K562 (cell line): Measurements from ENCODE around the gene PRKX. TPM values are rescaled to one million over a fixed set of nuclear protein-coding genes. Genes with fewer than 3 reads are reported as not detected.

Source experiments
- CBFA2T2 ChIP-seq: fragments of 450-650 bp; conservative IDR thresholded peaks from 2 replicates; pipeline ENCODE4 v1.6.1; 2017; ENCODE audit warnings: mild to moderate bottlenecking
- DPF2 ChIP-seq: fragments of 450-650 bp; IDR thresholded peaks from 2 replicates; pipeline ENCODE4 v1.6.1; 2016
- GMEB1 ChIP-seq: fragments of 250-450 bp; sonication (Bioruptor Pico); IDR thresholded peaks from 2 replicates; pipeline ENCODE4 v1.4.0; 2020; ENCODE audit warnings: mild to moderate bottlenecking
- HBP1 ChIP-seq: fragments of 450-650 bp; formaldehyde crosslinking; IDR thresholded peaks from 2 replicates; pipeline ENCODE4 v1.4.0; 2022; ENCODE audit warnings: missing genetic modification characterization
- HOMEZ ChIP-seq: fragments of 250-450 bp; sonication (Bioruptor Pico); IDR thresholded peaks from 2 replicates; pipeline ENCODE4 v1.4.0; 2020; ENCODE audit warnings: mild to moderate bottlenecking, moderate library complexity
- ILK ChIP-seq: fragments of 450-650 bp; IDR thresholded peaks from 2 replicates; pipeline ENCODE4 v1.6.1; 2016; ENCODE audit warnings: missing genetic modification characterization, low read depth, mild to moderate bottlenecking, missing compliant biosample characterization, moderate library complexity, borderline replicate concordance
- PATZ1 ChIP-seq: fragments of 250-450 bp; sonication (Bioruptor Pico); IDR thresholded peaks from 2 replicates; pipeline ENCODE4 v1.5.0; 2020; ENCODE audit warnings: mild to moderate bottlenecking, borderline replicate concordance
- PKNOX1 ChIP-seq: fragments of 450-650 bp; IDR thresholded peaks from 2 replicates; pipeline ENCODE4 v1.6.1; 2016
- PTTG1 ChIP-seq: fragments of 450-650 bp; IDR thresholded peaks from 2 replicates; pipeline ENCODE4 v1.6.1; 2016; ENCODE audit warnings: low read depth, mild to moderate bottlenecking, missing genetic modification characterization, missing compliant biosample characterization
- RAD21 ChIP-seq, 2 experiments: fragments of 250-450 bp in 1 of 2; fragments of 450-650 bp in 1 of 2; sonication (Bioruptor Pico) in 1 of 2; formaldehyde crosslinking in 1 of 2; IDR thresholded peaks in 1 of 2; conservative IDR thresholded peaks in 1 of 2; 2 replicates each; pipeline versions ENCODE4 v1.4.0 to v1.8.0; 2020 to 2022; ENCODE audit warnings: mild to moderate bottlenecking in 2 of 2, moderate library complexity in 1 of 2
- TEAD2 ChIP-seq: fragments of 450-650 bp; IDR thresholded peaks from 2 replicates; pipeline ENCODE4 v1.6.1; 2016; ENCODE audit warnings: missing genetic modification characterization, control low read depth, missing compliant biosample characterization
- ZFP1 ChIP-seq: fragments of 450-650 bp; formaldehyde crosslinking; IDR thresholded peaks from 2 replicates; pipeline ENCODE4 v1.4.0; 2020; ENCODE audit warnings: mild to moderate bottlenecking, mixed read lengths
- ZNF23 ChIP-seq: fragments of 250-450 bp; sonication (Bioruptor Pico); IDR thresholded peaks from 2 replicates; pipeline ENCODE4 v1.4.0; 2020; ENCODE audit warnings: mild to moderate bottlenecking
- ZNF316 ChIP-seq: fragments of 450-650 bp; IDR thresholded peaks from 2 replicates; pipeline ENCODE4 v1.6.1; 2016
- ZNF639 ChIP-seq, 2 experiments: fragments of 200-800 bp in 1 of 2; sonication (Bioruptor generic) in 1 of 2; sonication (generic) in 1 of 2; formaldehyde crosslinking in 1 of 2; IDR thresholded peaks in 1 of 2; conservative IDR thresholded peaks in 1 of 2; 2 replicates each; pipeline versions ENCODE4 v1.5.0 to v1.6.1; 2016 to 2020; ENCODE audit warnings: missing compliant biosample characterization in 1 of 2, missing genetic modification characterization in 1 of 2, missing genetic modification reagents in 1 of 2
- ZNF75A ChIP-seq: fragments of 450-650 bp; formaldehyde crosslinking; IDR thresholded peaks from 2 replicates; pipeline ENCODE4 v1.4.0; 2020; ENCODE audit warnings: mild to moderate bottlenecking
- polyA plus RNA-seq, 8 experiments: library from polyadenylated mRNA; depleted of rRNA in 4 of 8; stranded (reverse) in 5 of 8; unstranded in 3 of 8; fragments of >200 nt; fragmentation: Nextera tagmentation in 2 of 8; fragmentation: Illumina TruSeq in 1 of 8; extraction: Ambion mirVana in 2 of 8; extraction: Trizol in 1 of 8; gene quantifications; 2 replicates each; pipeline versions ENCODE4 v1.2.1 to v1.2.3, GENCODE V29; 2011 to 2014; ENCODE audit warnings: inconsistent platforms in 1 of 8, missing spikeins in 1 of 8
- total RNA-seq, 7 experiments: library from RNA; depleted of rRNA in 6 of 7; stranded (reverse); fragments of >200 nt in 6 of 7; fragmentation: Illumina TruSeq in 2 of 7; extraction: Trizol in 2 of 7; gene quantifications; 2 replicates each; pipeline versions ENCODE4 v1.2.1 to v1.2.3, GENCODE V29; 2011 to 2021; ENCODE audit warnings: low replicate concordance in 1 of 7

PRKX gene
- total and polyA plus RNA-seq, 9 of the 15 experiments (the other 6 are each of a cell fraction or from before 2014, with no cell fraction given), result 3.3 to 29.4 (median 23.7) TPM

GRCh38 chrX:3701445-3701928 is 12.0 kb downstream of the PRKX start (continued):
- TF ChIP-seq GMEB1 (CRISPR knock-in tag), result peak; percentile 83
- peak; percentile 68 for TF ChIP-seq CBFA2T2
- peak; percentile 97 for TF ChIP-seq HBP1 (CRISPR knock-in tag)
- TF ChIP-seq ZNF75A (CRISPR knock-in tag), result peak; percentile 87
- TF ChIP-seq ZNF23 (CRISPR knock-in tag), result 0 out of 2 replicates have a peak, but pooled peaks have one; percentile 47
- peak in 1 of 2 experiments; percentile 98; a peak in 2 of 4 replicates for TF ChIP-seq ZNF639 (CRISPR knock-in tag; conservative IDR thresholded peaks at IDR 0.05 in 1 of 2, IDR thresholded peaks at IDR 0.05 in 1 of 2)
- TF ChIP-seq ZFP1 (CRISPR knock-in tag), result peak; percentile 81; the same call in 1 of the 2 replicates
- TF ChIP-seq ZNF316, result peak; percentile 15; the same call in 1 of the 2 replicates
- 0 out of 4 replicates have a peak, but pooled peaks of 1 of the 2 experiments have one; percentile 20 for TF ChIP-seq RAD21 (CRISPR knock-in tag; conservative IDR thresholded peaks at IDR 0.05 in 1 of 2, IDR thresholded peaks at IDR 0.05 in 1 of 2)
- peak; percentile 91 for TF ChIP-seq TEAD2 (tag)
- peak; percentile 88 for TF ChIP-seq ILK (tag)
- peak; percentile 94 for TF ChIP-seq PTTG1 (tag)
- TF ChIP-seq PKNOX1, result peak; percentile 16; the same call in 1 of the 2 replicates
- peak; percentile 96 for TF ChIP-seq HOMEZ (CRISPR knock-in tag)
- 0 out of 2 replicates have a peak, but pooled peaks have one; percentile 18 for TF ChIP-seq DPF2
- peak; percentile 93 for TF ChIP-seq PATZ1 (CRISPR knock-in tag)
